HepG2 (cell line): ENCODE results near the gene COA1. TPM values are rescaled to one million over a fixed set of nuclear protein-coding genes. Genes with fewer than 3 reads are reported as not detected.

Source experiments
- ATAC-seq: fragments of 200-7000 bp; cut with Tn5 transposase; 3 replicates; pipeline ENCODE4 v1.9.1; 2020; ENCODE audit warnings: mild to moderate bottlenecking, moderate library complexity
- BruUV-seq: library from RNA; stranded (reverse); fragments of 400-500 nt; replicated peaks from 2 replicates; lab custom pipeline; 2021; lab: Mats Ljungman, UMichigan
- CTCF ChIA-PET: fragments of 300-600 bp; formaldehyde crosslinking; extraction: SDS; loops from one replicate; lab custom pipeline; 2021; ENCODE audit warnings: low total read pairs, inconsistent platforms, low intra/inter-chr PET ratio; lab: Yijun Ruan, JAX
- POLR2A ChIA-PET: fragments of 350-600 bp; sonication (Branson Sonifier 250); formaldehyde crosslinking; loops from one replicate; lab custom pipeline; 2020; ENCODE audit warnings: antibody characterized with exemption, inconsistent platforms; lab: Yijun Ruan, JAX
- DNase-seq: peaks from one replicate; pipeline ENCODE4 v3.0.0-alpha.2; 2015; ENCODE audit warnings: low spot score
- FAIRE-seq: peaks from 3 replicates; lab custom pipeline; 2011; peaks lifted over from hg19 to GRCh38; lab: Jason Lieb, UNC
- H2AFZ ChIP-seq: one replicate; pipeline ENCODE4 v1.6.1; 2011; ENCODE audit warnings: low read length, inconsistent platforms
- H3K27ac ChIP-seq: fragments of 300-600 bp; 3 replicates; pipeline ENCODE4 v1.8.0; 2011; ENCODE audit warnings: mixed run types, mild to moderate bottlenecking, mixed read lengths, low read length, inconsistent platforms; ENCODE audit not compliant: insufficient read depth; ENCODE audit errors: extremely low read length
- H3K27me3 ChIP-seq, 2 experiments: fragments of 200-600 bp in 1 of 2; 2 replicates in 1 of 2; 3 replicates in 1 of 2; pipeline versions ENCODE4 v1.6.0 to v1.8.0; 2011; ENCODE audit warnings: low read length in 2 of 2, mild to moderate bottlenecking in 2 of 2, moderate library complexity in 2 of 2, inconsistent platforms in 1 of 2; ENCODE audit not compliant: insufficient read depth in 2 of 2, control insufficient read depth in 1 of 2
- H3K36me3 ChIP-seq, 2 experiments: fragments of 200-600 bp in 1 of 2; replicated peaks in 1 of 2; 2 replicates in 1 of 2; 3 replicates in 1 of 2; pipeline versions ENCODE4 v1.5.1 to v1.8.0; 2011; ENCODE audit warnings: low read length in 2 of 2, inconsistent platforms in 1 of 2; ENCODE audit not compliant: insufficient read depth in 2 of 2, control insufficient read depth in 1 of 2
- H3K4me1 ChIP-seq: 2 replicates; pipeline ENCODE4 v1.5.1; 2012; ENCODE audit warnings: low read length, inconsistent platforms; ENCODE audit not compliant: insufficient read depth
- H3K4me2 ChIP-seq: 2 replicates; pipeline ENCODE4 v1.6.0; 2011; ENCODE audit warnings: low read depth, low read length, inconsistent platforms
- H3K4me3 ChIP-seq, 3 experiments: fragments of 200-600 bp in 1 of 3; sonication (generic), shearing (Covaris generic) in 1 of 3; replicated peaks in 1 of 3; 2 replicates each; pipeline ENCODE4 v1.5.1; 2011 to 2016; ENCODE audit warnings: low read length in 3 of 3, inconsistent platforms in 2 of 3, low read depth in 2 of 3, mild to moderate bottlenecking in 2 of 3, control low read depth in 1 of 3, mixed read lengths in 1 of 3; ENCODE audit not compliant: insufficient read depth in 1 of 3
- H3K79me2 ChIP-seq: one replicate; pipeline ENCODE4 v1.6.1; 2011; ENCODE audit warnings: low read length, inconsistent platforms; ENCODE audit not compliant: insufficient read depth
- H3K9ac ChIP-seq: 2 replicates; pipeline ENCODE4 v1.6.0; 2011; ENCODE audit warnings: mild to moderate bottlenecking, low read depth, low read length, inconsistent platforms; ENCODE audit not compliant: insufficient read depth
- H3K9me3 ChIP-seq: 2 replicates; pipeline ENCODE4 v1.5.1; 2012; ENCODE audit warnings: mild to moderate bottlenecking, low read length
- H4K20me1 ChIP-seq: 2 replicates; pipeline ENCODE4 v1.6.0; 2011; ENCODE audit warnings: inconsistent platforms, mild to moderate bottlenecking, low read length, moderate library complexity; ENCODE audit not compliant: insufficient read depth
- FOXA1 ChIP-seq, 2 experiments: fragments of 450-650 bp in 1 of 2; sonication (generic) in 1 of 2; formaldehyde crosslinking in 1 of 2; IDR thresholded peaks; 2 replicates each; pipeline versions ENCODE4 v1.4.0 to v1.6.1; 2016 to 2020; ENCODE audit warnings: missing genetic modification reagents in 1 of 2
- MAFG ChIP-seq: sonication (generic); formaldehyde crosslinking; IDR thresholded peaks from 2 replicates; pipeline ENCODE4 v1.5.1; 2020; ENCODE audit warnings: mild to moderate bottlenecking, missing genetic modification reagents
- NR2F2 ChIP-seq: IDR thresholded peaks from 2 replicates; pipeline ENCODE4 v1.6.1; 2012; ENCODE audit warnings: low read depth, inconsistent platforms, borderline replicate concordance
- RARA ChIP-seq: IDR thresholded peaks from 2 replicates; pipeline ENCODE4 v1.6.1; 2016; ENCODE audit warnings: missing genetic modification reagents, missing compliant biosample characterization
- ZNF253 ChIP-seq: sonication (generic); formaldehyde crosslinking; IDR thresholded peaks from 2 replicates; pipeline ENCODE4 v1.8.0; 2022; ENCODE audit warnings: mild to moderate bottlenecking, missing genetic modification reagents, borderline replicate concordance
- ZNF274 ChIP-seq: sonication (generic); formaldehyde crosslinking; IDR thresholded peaks from 2 replicates; pipeline ENCODE4 v1.5.1; 2020; ENCODE audit warnings: mild to moderate bottlenecking, missing genetic modification reagents
- ZNF720 ChIP-seq: sonication (generic); formaldehyde crosslinking; IDR thresholded peaks from 2 replicates; pipeline ENCODE4 v1.4.0; 2020; ENCODE audit warnings: missing genetic modification reagents
- ZNF766 ChIP-seq: sonication (generic); formaldehyde crosslinking; IDR thresholded peaks from 2 replicates; pipeline ENCODE4 v1.5.0; 2020; ENCODE audit warnings: missing genetic modification reagents, borderline replicate concordance
- ZNF768 ChIP-seq: sonication (generic); formaldehyde crosslinking; IDR thresholded peaks from 2 replicates; pipeline ENCODE4 v1.4.0; 2020; ENCODE audit warnings: missing genetic modification reagents
- ZNF883 ChIP-seq: sonication (generic); formaldehyde crosslinking; IDR thresholded peaks from 2 replicates; pipeline ENCODE4 v1.5.1; 2020; ENCODE audit warnings: mild to moderate bottlenecking, missing genetic modification reagents; ENCODE audit errors: not compliant biosample characterization
- WGBS: methylation state at CpG from one replicate; pipeline ENCODE4 v1.1.6; 2017; ENCODE audit warnings: low lambda C conversion rate; 5-methylcytosine and 5-hydroxymethylcytosine counted together
- in situ Hi-C: cut with HindIII; loops from 2 replicates; pipeline ENCODE4 v1.10.0; 2017; ENCODE audit warnings: low pct_unique_long_range_greater_than_20kb; ENCODE audit not compliant: extremely low pct_ligation_motif_present
- intact Hi-C: fragments of 100-400 bp; cut with micrococcal nuclease; formaldehyde crosslinking; loops from one replicate; pipeline ENCODE4 v1.10.0; 2022; ENCODE audit not compliant: unreplicated experiment
- polyA plus RNA-seq, 8 experiments: library from polyadenylated mRNA; depleted of rRNA in 3 of 8; stranded (reverse) in 7 of 8; unstranded in 1 of 8; fragments of >200 nt; fragmentation: Illumina TruSeq in 4 of 8; extraction: Trizol in 4 of 8; gene quantifications; 2 replicates each; pipeline versions ENCODE4 v1.2.1 to v1.2.3, GENCODE V29; 2011 to 2016; ENCODE audit warnings: low read depth in 4 of 8, missing spikeins in 1 of 8, mixed read lengths in 1 of 8; ENCODE audit not compliant: insufficient read depth in 1 of 8
- total RNA-seq, 5 experiments: library from RNA; depleted of rRNA; stranded (reverse); fragments of >200 nt; fragmentation: Illumina TruSeq; extraction: Trizol; gene quantifications; 2 replicates each; pipeline ENCODE4 v1.2.3, GENCODE V29; 2016; ENCODE audit warnings: low read depth in 1 of 5
- TF ChIP-seq, protein P1 (sequence below): IDR thresholded peaks from 2 replicates; pipeline ENCODE4 v1.6.1; 2012; ENCODE audit warnings: low read length, improper control_type of control experiment
- TF ChIP-seq, protein P2 (sequence below): sonication (generic); formaldehyde crosslinking; IDR thresholded peaks from 2 replicates; pipeline ENCODE4 v1.4.0; 2020; ENCODE audit warnings: missing genetic modification reagents
- TF ChIP-seq, protein P3 (sequence below): sonication (generic); formaldehyde crosslinking; IDR thresholded peaks from 2 replicates; pipeline ENCODE4 v1.4.0; 2020; ENCODE audit warnings: mild to moderate bottlenecking, missing genetic modification reagents
- TF ChIP-seq, protein P4 (sequence below): sonication (generic); formaldehyde crosslinking; IDR thresholded peaks from 2 replicates; pipeline ENCODE4 v1.4.0; 2020; ENCODE audit warnings: mild to moderate bottlenecking, missing genetic modification reagents

Gene COA1
- total and polyA plus RNA-seq, 2 of the 13 experiments (the other 11 are each of a cell fraction or from before 2014, with no cell fraction given) = 33.2 to 65.7 TPM

DNA sequence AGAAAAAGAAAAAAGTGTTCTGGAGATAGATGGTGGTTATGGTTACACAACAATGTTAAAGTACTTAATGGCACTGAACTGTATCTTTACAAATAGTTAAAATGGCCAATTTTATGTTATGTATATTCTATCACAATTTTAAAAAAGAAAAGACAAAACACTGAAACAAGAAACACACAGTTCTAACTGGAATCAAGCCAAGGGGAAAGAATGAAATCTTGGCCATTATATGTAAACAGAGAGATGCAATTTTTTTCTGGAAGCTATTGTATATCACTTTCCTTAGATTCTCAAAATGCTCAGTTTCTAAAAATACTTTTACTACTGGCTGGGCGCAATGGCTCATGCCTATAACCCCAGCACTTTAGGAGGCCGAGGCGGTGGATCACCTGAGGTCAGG lies 4.1 kb downstream of the COA1 start:
- ChIA-PET CTCF (no interaction called here), POLR2A (interaction anchor here (0.8 kb wide), 1 partner anchor 143 kb away, joined by 3 read pairs; the partner anchor contains the start of gene STK17A)
- TF ChIP-seq ZNF883 (CRISPR knock-in tag) (no peak), MAFG (CRISPR knock-in tag) (no peak), NR2F2 (no peak), FOXA1 (IDR thresholded peaks at IDR 0.05) (no peak), FOXA1 (CRISPR knock-in tag; IDR thresholded peaks at IDR 0.05) (no peak), ZNF766 (no peak), ZNF253 (CRISPR knock-in tag) (no peak), ZNF274 (CRISPR knock-in tag) (no peak), RARA (CRISPR knock-in tag) (no peak), ZNF768 (no peak), ZNF720 (no peak)
- TF ChIP-seq, protein P1, sequence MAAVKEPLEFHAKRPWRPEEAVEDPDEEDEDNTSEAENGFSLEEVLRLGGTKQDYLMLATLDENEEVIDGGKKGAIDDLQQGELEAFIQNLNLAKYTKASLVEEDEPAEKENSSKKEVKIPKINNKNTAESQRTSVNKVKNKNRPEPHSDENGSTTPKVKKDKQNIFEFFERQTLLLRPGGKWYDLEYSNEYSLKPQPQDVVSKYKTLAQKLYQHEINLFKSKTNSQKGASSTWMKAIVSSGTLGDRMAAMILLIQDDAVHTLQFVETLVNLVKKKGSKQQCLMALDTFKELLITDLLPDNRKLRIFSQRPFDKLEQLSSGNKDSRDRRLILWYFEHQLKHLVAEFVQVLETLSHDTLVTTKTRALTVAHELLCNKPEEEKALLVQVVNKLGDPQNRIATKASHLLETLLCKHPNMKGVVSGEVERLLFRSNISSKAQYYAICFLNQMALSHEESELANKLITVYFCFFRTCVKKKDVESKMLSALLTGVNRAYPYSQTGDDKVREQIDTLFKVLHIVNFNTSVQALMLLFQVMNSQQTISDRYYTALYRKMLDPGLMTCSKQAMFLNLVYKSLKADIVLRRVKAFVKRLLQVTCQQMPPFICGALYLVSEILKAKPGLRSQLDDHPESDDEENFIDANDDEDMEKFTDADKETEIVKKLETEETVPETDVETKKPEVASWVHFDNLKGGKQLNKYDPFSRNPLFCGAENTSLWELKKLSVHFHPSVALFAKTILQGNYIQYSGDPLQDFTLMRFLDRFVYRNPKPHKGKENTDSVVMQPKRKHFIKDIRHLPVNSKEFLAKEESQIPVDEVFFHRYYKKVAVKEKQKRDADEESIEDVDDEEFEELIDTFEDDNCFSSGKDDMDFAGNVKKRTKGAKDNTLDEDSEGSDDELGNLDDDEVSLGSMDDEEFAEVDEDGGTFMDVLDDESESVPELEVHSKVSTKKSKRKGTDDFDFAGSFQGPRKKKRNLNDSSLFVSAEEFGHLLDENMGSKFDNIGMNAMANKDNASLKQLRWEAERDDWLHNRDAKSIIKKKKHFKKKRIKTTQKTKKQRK = no peak
- TF ChIP-seq, protein P2, sequence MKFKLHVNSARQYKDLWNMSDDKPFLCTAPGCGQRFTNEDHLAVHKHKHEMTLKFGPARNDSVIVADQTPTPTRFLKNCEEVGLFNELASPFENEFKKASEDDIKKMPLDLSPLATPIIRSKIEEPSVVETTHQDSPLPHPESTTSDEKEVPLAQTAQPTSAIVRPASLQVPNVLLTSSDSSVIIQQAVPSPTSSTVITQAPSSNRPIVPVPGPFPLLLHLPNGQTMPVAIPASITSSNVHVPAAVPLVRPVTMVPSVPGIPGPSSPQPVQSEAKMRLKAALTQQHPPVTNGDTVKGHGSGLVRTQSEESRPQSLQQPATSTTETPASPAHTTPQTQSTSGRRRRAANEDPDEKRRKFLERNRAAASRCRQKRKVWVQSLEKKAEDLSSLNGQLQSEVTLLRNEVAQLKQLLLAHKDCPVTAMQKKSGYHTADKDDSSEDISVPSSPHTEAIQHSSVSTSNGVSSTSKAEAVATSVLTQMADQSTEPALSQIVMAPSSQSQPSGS = no peak
- TF ChIP-seq, protein P3, sequence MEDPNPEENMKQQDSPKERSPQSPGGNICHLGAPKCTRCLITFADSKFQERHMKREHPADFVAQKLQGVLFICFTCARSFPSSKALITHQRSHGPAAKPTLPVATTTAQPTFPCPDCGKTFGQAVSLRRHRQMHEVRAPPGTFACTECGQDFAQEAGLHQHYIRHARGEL (CRISPR knock-in tag) = no peak
- TF ChIP-seq, protein P4, sequence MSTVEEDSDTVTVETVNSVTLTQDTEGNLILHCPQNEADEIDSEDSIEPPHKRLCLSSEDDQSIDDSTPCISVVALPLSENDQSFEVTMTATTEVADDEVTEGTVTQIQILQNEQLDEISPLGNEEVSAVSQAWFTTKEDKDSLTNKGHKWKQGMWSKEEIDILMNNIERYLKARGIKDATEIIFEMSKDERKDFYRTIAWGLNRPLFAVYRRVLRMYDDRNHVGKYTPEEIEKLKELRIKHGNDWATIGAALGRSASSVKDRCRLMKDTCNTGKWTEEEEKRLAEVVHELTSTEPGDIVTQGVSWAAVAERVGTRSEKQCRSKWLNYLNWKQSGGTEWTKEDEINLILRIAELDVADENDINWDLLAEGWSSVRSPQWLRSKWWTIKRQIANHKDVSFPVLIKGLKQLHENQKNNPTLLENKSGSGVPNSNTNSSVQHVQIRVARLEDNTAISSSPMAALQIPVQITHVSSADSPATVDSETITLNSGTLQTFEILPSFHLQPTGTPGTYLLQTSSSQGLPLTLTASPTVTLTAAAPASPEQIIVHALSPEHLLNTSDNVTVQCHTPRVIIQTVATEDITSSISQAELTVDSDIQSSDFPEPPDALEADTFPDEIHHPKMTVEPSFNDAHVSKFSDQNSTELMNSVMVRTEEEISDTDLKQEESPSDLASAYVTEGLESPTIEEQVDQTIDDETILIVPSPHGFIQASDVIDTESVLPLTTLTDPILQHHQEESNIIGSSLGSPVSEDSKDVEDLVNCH (CRISPR knock-in tag) = no peak

More for the DNA sequence above, 4.1 kb downstream of the COA1 start:
- H3K27ac ChIP-seq = no peak overlapping the region
- no peak overlapping the region for H2AFZ ChIP-seq
- H3K9me3 ChIP-seq = no peaks in the 10 kb centered on the region
- DNase-seq (no peak), FAIRE-seq (no peak), ATAC-seq (no peak)
- H3K9ac ChIP-seq = no peak overlapping the region
- peaks cover 35% of the 10 kb centered on the region for H3K4me1 ChIP-seq
- peaks cover 85% of the 10 kb centered on the region for H3K79me2 ChIP-seq
- in situ Hi-C loops (no loop called here), intact Hi-C loops (no loop called here)
- H3K36me3 ChIP-seq = no peaks in the 10 kb centered on the region; a peak in 1 of 5 replicates
- H4K20me1 ChIP-seq = peaks cover 14% of the 10 kb centered on the region; the same call in 1 of the 2 replicates
- WGBS = 94% methylated on average over 3 of the region's 3 CpGs
- no TSS peak for BruUV-seq
- no peaks in the 10 kb centered on the region; a peak in 1 of 5 replicates for H3K27me3 ChIP-seq
- no peak overlapping the region for H3K4me2 ChIP-seq
- no peak overlapping the region for H3K4me3 ChIP-seq
